Hepatocyte (in vitro differentiated cells): ENCODE data around the gene TRIM7.

Source experiments
- EZH2 ChIP-seq: fragments of 200-600 bp; sonication (generic); IDR thresholded peaks from 2 replicates; pipeline ENCODE4 v1.6.1; 2016; ENCODE audit warnings: antibody characterized with exemption, mild to moderate bottlenecking, borderline replicate concordance
- EZH2phosphoT487 ChIP-seq: fragments of 200-600 bp; sonication (generic); IDR thresholded peaks from one replicate; pipeline ENCODE4 v1.6.1; 2018; ENCODE audit warnings: antibody characterized with exemption, mild to moderate bottlenecking, low read depth, moderate library complexity; ENCODE audit not compliant: unreplicated experiment, severe bottlenecking
- TF ChIP-seq, protein P1 (sequence below): fragments of 200-600 bp; sonication (generic); IDR thresholded peaks from 2 replicates; pipeline ENCODE4 v1.5.1; 2016; ENCODE audit warnings: antibody characterized with exemption, mild to moderate bottlenecking; ENCODE audit not compliant: poor library complexity

- TF ChIP-seq, protein P1, sequence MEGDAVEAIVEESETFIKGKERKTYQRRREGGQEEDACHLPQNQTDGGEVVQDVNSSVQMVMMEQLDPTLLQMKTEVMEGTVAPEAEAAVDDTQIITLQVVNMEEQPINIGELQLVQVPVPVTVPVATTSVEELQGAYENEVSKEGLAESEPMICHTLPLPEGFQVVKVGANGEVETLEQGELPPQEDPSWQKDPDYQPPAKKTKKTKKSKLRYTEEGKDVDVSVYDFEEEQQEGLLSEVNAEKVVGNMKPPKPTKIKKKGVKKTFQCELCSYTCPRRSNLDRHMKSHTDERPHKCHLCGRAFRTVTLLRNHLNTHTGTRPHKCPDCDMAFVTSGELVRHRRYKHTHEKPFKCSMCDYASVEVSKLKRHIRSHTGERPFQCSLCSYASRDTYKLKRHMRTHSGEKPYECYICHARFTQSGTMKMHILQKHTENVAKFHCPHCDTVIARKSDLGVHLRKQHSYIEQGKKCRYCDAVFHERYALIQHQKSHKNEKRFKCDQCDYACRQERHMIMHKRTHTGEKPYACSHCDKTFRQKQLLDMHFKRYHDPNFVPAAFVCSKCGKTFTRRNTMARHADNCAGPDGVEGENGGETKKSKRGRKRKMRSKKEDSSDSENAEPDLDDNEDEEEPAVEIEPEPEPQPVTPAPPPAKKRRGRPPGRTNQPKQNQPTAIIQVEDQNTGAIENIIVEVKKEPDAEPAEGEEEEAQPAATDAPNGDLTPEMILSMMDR: no peak
- no peak for TF ChIP-seq EZH2phosphoT487
- no peak for TF ChIP-seq EZH2
Observed at GRCh38 chr5:181236954-181237641, 32.1 kb upstream of the TRIM7 start.
